Activated naive CD8-positive, alpha-beta T cell (primary cell): ENCODE results near the gene EXOC8.
A peak's percentile ranks its signal among the peaks of the same experiment; 100 is the strongest.
"Not testable (repeated sequence)": the region's sequence is repeated elsewhere in the genome, so short reads cannot be mapped to it uniquely, and the experiment has no call there.

ENCODE experiments used
- H3K27ac Mint-ChIP-seq: one replicate; pipeline ENCODE4 v1.8.0; 2021; ENCODE audit warnings: mixed read lengths
- H3K27me3 Mint-ChIP-seq: one replicate; pipeline ENCODE4 v1.8.0; 2021; ENCODE audit warnings: mixed read lengths
- H3K36me3 Mint-ChIP-seq: one replicate; pipeline ENCODE4 v1.8.0; 2021; ENCODE audit warnings: mixed read lengths
- H3K4me1 Mint-ChIP-seq: one replicate; pipeline ENCODE4 v1.8.0; 2021; ENCODE audit warnings: low read depth, mixed read lengths
- H3K4me3 Mint-ChIP-seq: one replicate; pipeline ENCODE4 v1.8.0; 2021; ENCODE audit warnings: mild to moderate bottlenecking, mixed read lengths
- H3K9me3 Mint-ChIP-seq: one replicate; pipeline ENCODE4 v1.8.0; 2021; ENCODE audit warnings: low read depth, mixed read lengths

The EXOC8 gene

DNA sequence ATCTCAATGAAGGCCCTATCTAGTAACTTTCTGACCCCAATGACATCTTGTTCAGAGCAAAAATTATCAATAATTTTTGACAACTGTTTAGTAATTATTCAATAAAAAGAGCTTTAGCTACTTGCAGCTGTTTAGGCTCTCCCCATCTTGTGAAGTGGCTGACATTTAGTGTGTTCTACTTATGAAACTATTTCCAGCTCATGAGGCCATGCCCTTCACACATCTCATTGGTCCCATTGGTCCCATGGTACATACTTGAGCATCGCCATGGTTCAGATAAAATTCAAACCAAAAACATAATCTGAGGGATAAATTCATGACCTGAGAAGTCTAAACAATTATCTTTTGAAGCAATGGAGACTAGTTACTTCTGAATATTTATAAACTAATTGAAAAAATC, 24.7 kb upstream of the EXOC8 start:
- Mint-ChIP-seq H3K27ac (no peak overlapping the region), H3K27me3 (no peaks in the 10 kb centered on the region), H3K4me3 (no peak overlapping the region), H3K36me3 (peaks cover 2% of the 10 kb centered on the region), H3K9me3 (no peaks in the 10 kb centered on the region), H3K4me1 (peaks cover 5% of the 10 kb centered on the region)

DNA sequence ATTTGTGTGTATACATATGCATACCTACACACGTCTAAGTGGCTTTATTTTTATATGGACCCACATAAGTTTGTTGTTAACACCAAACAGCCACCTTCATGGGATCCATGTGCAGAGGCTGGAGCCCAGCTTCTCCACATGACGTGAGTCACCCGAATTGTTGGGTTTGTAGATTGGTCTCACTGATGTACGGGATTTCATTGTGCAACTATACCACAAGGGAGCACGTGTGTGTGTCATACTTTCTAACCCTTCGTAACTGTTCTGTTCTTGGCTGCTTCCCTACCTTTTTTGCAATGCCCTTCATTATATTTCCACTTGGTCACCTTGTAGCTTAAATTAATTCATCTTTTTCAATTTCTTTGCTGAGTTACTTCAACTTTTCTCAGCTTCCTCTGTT, 21.5 kb upstream of the EXOC8 start:
- H3K9me3 Mint-ChIP-seq = no peaks in the 10 kb centered on the region
- H3K4me3 Mint-ChIP-seq = no peak overlapping the region
- H3K4me1 Mint-ChIP-seq = peaks cover 5% of the 10 kb centered on the region
- peaks cover 2% of the 10 kb centered on the region for H3K36me3 Mint-ChIP-seq
- H3K27me3 Mint-ChIP-seq = no peaks in the 10 kb centered on the region
- H3K27ac Mint-ChIP-seq = peak overlapping the region; percentile 22

DNA sequence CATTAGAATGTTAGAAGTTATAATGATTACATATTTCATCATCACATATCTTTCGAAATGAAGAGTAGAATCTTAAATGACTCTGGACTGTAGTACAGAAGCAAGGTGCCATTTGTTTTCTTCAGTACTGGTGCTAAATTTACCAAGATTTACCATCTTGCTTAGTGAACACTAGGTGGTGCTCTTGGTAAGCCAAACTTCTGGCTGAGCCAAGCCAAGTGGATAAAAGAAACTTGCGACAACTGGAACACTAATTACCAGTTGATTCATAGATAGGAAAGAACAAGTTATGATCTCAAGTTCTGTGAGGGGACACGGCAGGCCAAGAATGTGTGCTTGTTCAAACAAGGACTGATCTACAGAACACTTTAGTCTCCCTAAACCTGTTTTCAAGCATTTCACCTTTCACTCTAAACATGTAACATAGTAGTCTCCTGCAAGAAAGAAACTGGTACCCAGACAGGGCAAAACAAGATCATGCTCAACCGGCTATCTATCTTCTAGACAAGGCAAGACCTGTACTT, 20.2 kb upstream of the EXOC8 start:
- Mint-ChIP-seq H3K36me3 (peaks cover 2% of the 10 kb centered on the region), H3K4me1 (peaks cover 5% of the 10 kb centered on the region), H3K9me3 (no peaks in the 10 kb centered on the region), H3K27me3 (no peaks in the 10 kb centered on the region), H3K27ac (no peak overlapping the region), H3K4me3 (no peak overlapping the region)

DNA sequence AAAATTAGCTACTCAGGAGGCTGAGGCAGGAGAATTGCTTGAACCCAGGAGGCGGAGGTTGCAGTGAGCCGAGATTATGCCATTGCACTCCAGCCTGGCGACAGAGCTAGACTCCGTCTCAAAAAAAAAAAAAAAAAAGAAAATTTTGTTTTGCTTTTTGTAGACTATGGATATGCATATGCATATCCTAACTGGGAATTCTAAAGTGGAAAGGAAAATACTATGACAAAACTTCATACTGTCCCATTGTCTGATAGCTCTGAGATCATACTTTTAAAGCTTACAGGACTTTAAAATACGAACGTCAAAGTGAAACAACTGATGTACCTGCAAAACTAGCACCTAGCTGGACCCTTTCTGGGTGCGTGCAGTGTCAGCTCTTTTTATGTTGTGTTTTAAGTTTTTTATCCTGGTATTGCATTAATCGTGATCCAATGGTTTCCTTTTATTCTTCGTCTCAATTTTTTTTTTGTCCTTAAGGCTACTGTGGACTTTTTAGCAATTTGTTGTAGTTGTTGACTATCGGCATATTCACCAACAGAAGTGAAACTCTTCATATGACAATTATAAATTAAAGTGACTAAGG, 19.6 kb upstream of the EXOC8 start:
- H3K4me1 Mint-ChIP-seq = peaks cover 5% of the 10 kb centered on the region
- no peaks in the 10 kb centered on the region for H3K9me3 Mint-ChIP-seq
- peaks cover 4% of the 10 kb centered on the region for H3K36me3 Mint-ChIP-seq
- H3K27ac Mint-ChIP-seq = no peak overlapping the region
- no peaks in the 10 kb centered on the region for H3K27me3 Mint-ChIP-seq
- H3K4me3 Mint-ChIP-seq = no peak overlapping the region

DNA sequence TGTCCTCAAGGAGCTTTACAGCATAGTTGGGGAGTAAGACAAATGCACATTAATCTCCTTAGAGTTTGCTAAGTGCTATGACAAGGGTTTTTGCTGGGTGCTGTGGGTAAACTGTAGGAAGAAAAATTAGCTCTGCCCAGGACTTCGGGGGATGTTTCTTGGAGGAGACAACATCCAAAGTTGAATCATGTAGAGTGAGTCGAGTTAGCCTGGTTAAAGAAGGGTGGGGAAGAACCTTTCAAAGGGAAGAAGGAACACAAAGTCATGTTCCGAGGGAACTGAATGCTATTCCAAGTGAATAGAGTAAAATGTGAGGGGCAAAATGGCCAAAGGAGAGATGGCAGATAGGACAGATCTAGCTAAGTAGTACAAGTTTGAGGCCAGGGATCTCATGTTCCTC, 17.5 kb upstream of the EXOC8 start:
- peaks cover 5% of the 10 kb centered on the region for H3K4me1 Mint-ChIP-seq
- H3K27ac Mint-ChIP-seq = no peak overlapping the region

DNA sequence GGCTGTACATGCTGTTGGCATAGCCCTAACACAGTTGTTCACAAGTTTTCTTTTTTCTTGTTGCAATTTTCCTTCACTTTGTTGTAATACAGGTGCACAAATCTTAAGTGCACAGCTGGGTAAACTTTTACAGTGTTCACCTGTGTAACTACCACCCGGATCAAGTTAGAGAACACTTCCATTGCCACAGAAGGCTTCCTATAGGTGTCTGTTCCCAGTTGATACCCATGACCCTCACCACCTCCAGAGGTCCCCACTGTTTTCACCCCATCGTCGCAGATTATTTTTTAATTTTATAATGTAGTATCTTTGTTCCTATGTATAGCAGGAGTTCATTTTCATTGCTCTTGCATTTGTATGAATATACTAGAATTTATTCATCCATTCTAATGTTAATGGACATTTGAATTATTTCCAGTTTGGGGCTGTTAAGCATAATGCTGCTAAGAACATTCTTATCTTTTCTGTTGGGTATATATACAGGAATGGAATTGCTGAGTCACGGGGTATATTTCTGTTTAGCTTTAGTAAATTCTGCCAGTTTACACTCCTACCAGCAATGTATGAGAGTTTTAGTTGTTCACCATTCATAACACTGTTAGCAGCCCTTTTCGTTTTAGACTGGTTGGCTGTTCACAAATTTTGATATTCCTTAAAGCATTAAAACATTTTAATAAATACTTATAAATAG, 16.8 kb upstream of the EXOC8 start:
- Mint-ChIP-seq H3K4me3 (no peak overlapping the region), H3K4me1 (peaks cover 5% of the 10 kb centered on the region), H3K9me3 (no peaks in the 10 kb centered on the region), H3K27me3 (no peaks in the 10 kb centered on the region), H3K27ac (no peak overlapping the region), H3K36me3 (peaks cover 5% of the 10 kb centered on the region)

More for the DNA sequence above, 17.5 kb upstream of the EXOC8 start:
- Mint-ChIP-seq H3K9me3 (no peaks in the 10 kb centered on the region), H3K27me3 (no peaks in the 10 kb centered on the region), H3K36me3 (peaks cover 5% of the 10 kb centered on the region), H3K4me3 (no peak overlapping the region)

DNA sequence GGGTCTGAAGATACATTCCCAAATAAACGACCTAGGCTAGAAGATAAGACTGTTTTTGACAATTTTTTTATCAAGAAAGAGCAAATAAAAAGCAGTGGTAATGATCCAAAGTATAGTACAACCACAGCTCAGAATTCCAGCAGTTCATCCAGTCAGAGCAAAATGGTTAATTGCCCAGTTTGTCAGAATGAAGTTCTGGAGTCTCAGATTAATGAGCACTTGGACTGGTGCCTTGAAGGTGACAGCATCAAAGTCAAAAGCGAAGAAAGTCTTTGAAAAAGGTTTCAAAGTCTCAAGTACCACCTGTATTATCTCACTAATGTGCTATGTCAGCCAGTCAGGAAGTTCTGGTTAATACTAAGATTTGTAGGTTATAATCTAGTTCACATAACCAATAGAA, 15.4 kb upstream of the EXOC8 start:
- Mint-ChIP-seq H3K9me3 (no peaks in the 10 kb centered on the region), H3K27ac (no peak overlapping the region), H3K4me1 (peaks cover 5% of the 10 kb centered on the region), H3K4me3 (no peak overlapping the region), H3K27me3 (no peaks in the 10 kb centered on the region), H3K36me3 (peaks cover 5% of the 10 kb centered on the region)

DNA sequence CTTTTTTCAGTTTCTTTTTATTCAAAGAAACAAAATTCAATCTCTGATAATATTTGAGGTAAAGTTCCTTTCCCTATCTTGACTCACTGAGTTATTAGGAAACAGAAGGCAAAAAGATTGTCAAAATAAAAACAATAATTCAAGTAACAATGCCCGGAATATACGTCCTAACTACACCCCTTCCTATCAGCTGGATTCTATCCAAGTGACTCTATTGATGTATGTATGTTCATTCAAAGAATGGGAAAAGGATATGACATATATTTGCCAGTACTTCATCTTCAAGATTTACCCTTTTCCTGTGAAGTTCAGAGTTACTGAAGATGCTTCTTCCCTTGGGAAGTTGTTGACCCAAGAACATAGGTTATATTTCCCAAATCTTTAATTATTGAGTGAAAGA, 14.2 kb upstream of the EXOC8 start:
- no peak overlapping the region for H3K4me3 Mint-ChIP-seq
- no peaks in the 10 kb centered on the region for H3K9me3 Mint-ChIP-seq
- no peak overlapping the region for H3K27ac Mint-ChIP-seq
- H3K4me1 Mint-ChIP-seq = no peaks in the 10 kb centered on the region
- peaks cover 5% of the 10 kb centered on the region for H3K36me3 Mint-ChIP-seq
- no peaks in the 10 kb centered on the region for H3K27me3 Mint-ChIP-seq

DNA sequence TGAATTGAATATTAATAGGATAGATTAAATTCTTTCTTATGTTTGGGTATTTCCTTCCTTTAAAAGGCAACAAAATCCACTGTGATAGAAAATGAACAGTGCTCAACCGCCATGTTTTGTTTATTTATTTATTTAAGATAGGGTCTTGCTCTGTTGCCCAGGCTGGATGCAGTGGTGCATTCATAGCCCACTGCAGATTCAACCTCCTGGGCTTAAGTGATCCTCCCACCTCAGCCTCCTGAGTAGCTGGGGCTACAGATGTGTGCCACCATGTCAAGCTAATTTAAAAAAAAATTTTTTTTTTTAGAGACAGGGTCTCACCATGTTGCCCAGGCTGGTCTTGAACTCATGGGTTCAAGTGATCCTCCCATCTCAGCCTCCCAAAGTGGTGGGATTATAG, 11.2 kb upstream of the EXOC8 start:
- H3K9me3 Mint-ChIP-seq, H3K27ac Mint-ChIP-seq, H3K36me3 Mint-ChIP-seq, H3K4me1 Mint-ChIP-seq, H3K27me3 Mint-ChIP-seq, H3K4me3 Mint-ChIP-seq: not testable (repeated sequence)

DNA sequence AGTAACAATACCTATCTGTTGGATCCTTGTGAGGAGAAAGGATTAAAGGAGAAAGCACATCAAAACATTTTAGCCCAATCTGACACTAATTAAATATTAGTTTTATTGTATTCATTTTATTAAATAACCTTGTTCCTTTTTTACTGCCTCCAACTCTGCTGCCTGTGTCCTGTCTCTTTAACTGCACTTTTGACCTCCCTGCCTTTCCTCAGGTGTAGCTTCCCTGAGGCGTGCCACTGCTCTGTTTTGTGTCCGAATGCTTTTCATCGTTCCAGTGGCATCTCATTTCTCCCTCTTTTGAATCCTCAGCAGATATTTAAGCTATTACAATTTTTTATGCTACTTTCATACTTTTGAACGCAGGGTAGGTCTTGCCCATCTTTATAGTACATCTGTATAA, 10.8 kb upstream of the EXOC8 start:
- Mint-ChIP-seq H3K36me3 (peaks cover 8% of the 10 kb centered on the region), H3K4me1 (peaks cover 5% of the 10 kb centered on the region), H3K9me3 (no peaks in the 10 kb centered on the region), H3K27me3 (no peaks in the 10 kb centered on the region), H3K27ac (no peak overlapping the region), H3K4me3 (no peak overlapping the region)

DNA sequence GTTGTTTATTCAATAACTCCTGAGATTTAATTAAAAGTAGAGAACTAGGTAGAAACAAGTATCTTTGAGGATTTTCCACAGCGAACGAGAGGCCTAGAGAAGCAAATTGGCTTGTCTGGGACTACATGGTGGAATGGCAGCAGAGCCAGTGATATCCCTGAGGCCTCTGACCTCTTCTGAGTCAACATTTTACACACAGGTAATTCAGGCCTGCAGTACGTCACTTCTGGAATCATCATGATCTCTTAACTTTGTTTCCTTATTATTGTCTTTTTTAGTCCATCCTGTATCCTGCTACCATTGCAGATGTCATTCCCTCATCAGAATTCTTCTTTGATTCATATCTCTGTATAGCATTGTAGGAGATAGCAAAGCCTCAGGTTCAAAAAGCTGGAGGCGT, 10.3 kb upstream of the EXOC8 start:
- Mint-ChIP-seq H3K27ac (no peak overlapping the region), H3K27me3 (no peaks in the 10 kb centered on the region), H3K36me3 (peaks cover 8% of the 10 kb centered on the region), H3K9me3 (no peaks in the 10 kb centered on the region), H3K4me3 (no peak overlapping the region), H3K4me1 (peaks cover 5% of the 10 kb centered on the region)

DNA sequence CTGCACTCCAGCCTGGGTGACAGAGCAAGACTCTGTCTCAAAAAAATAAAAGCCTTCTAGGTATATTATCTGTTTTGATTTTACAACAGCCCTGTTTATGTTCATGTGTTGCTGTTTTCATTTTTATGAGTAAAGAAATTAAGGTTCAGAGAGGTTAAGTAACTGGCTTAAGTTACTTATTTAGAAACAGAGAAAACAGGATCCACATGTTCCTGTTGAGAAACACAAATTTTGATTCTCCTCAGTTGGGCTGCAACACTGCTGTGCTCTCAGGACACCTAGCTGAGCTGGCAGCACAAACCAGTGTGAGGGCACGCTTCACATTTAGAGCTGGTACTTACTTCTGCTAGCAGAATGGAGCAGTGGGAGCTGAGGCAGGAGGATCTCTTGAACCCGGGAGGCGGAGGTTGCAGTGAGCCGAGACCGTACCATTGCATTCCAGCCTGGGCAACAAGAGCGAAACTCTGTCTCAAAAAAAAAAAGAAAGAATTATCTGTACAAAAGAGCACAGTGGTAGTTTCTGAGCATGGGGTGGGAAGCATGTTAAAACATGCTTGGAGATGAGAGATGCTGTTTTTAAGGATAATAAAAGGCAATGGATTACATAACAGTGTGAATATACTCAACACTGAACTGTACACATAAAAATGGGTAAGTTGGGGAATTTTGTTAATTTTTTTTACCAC, 2.8 kb upstream of the EXOC8 start:
- peaks cover 11% of the 10 kb centered on the region for H3K36me3 Mint-ChIP-seq
- no peaks in the 10 kb centered on the region for H3K9me3 Mint-ChIP-seq
- H3K4me1 Mint-ChIP-seq = peaks cover 41% of the 10 kb centered on the region

DNA sequence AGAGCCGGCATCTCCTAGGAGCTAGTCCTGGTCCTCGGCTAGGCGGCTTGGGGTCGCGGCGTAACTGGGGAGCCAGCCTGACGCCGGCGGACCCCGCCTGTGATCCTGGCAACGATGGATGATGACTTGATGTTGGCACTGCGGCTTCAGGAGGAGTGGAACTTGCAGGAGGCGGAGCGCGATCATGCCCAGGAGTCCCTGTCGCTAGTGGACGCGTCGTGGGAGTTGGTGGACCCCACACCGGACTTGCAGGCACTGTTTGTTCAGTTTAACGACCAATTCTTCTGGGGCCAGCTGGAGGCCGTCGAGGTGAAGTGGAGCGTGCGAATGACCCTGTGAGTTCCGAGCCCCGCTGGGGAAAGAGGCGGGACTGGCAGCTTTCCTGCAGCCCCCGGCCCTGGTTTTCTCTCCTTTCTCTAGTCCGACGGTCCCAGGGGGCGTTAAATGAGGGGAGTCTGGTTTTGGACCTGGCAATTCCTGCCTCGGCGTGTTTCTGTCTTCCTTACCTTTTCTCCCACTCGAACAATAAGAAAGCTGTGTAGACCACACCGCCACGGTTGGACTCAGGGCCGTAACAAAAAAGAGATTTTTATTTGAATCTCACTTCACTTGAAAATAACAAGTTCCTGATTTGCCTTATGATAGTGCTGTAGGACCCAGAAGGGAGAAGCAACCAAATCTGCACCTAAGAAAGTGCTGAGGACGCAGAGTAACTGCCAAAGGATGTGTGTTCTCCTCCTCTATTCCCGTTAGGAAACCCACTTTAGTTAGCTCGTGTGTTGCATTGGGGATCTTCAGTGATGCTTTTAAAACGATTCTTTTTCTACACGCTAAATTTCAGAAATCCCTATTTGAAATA, 847 bp upstream of the EXOC8 start, which contains the start of gene SPRTN:
Gene SPRTN, plus strand, starts transcription at position 24 of the 859 bp plus-strand sequence. Its CDS starts 91 bp downstream, at position 115.
- Mint-ChIP-seq H3K4me1 (peaks cover 53% of the 10 kb centered on the region), H3K9me3 (no peaks in the 10 kb centered on the region), H3K4me3 (peak within 1 kb of the TSS; percentile 97), H3K36me3 (peaks cover 14% of the 10 kb centered on the region), H3K27ac (peak within 1 kb of the TSS; percentile 99), H3K27me3 (no peaks in the 10 kb centered on the region)

More for the DNA sequence above, 2.8 kb upstream of the EXOC8 start:
- H3K27me3 Mint-ChIP-seq = no peaks in the 10 kb centered on the region
- no peak overlapping the region for H3K4me3 Mint-ChIP-seq
- no peak overlapping the region for H3K27ac Mint-ChIP-seq

DNA sequence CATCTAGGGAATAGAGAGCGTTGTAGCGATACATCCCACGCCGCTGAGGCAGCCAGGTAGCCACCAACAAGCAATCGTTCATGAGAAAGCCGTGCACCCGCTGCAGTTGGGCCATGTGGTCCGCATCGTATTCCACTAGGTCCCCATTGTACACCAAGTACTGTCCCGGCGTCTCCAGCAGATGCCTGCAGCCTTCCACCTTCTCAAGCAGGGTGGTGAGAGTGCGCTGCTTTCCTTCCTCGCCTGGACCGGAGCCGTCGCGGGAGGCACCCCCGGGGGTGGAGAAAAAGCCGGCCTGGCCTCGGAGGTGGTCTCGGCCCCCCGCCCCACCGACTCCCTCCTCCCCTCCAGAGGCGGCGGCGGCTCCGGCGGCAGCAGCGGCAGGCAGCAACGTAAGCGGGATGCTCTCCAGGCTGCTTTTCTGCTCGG, 595 bp downstream of the EXOC8 start:
- H3K9me3 Mint-ChIP-seq = no peaks in the 10 kb centered on the region
- no peaks in the 10 kb centered on the region for H3K27me3 Mint-ChIP-seq
- peaks cover 63% of the 10 kb centered on the region for H3K4me1 Mint-ChIP-seq
- H3K27ac Mint-ChIP-seq = peak overlapping the region; percentile 80
- peaks cover 17% of the 10 kb centered on the region for H3K36me3 Mint-ChIP-seq
- peak overlapping the region; percentile 97 for H3K4me3 Mint-ChIP-seq
